Spleen (tissue), 7 donors: ENCODE measurements around the gene ADAMTS17.

ENCODE experiments used
- CTCF ChIP-seq, 11 experiments: fragments of 200-600 bp in 7 of 11; fragments of 450-650 bp in 4 of 11; sonication (generic) in 4 of 11; IDR thresholded peaks in 8 of 11; conservative IDR thresholded peaks in 3 of 11; 1 replicate in 7 of 11; 2 replicates in 4 of 11; pipeline versions ENCODE4 v1.4.0 to v1.8.0; 2016 to 2021; ENCODE audit warnings: antibody characterized with exemption in 11 of 11, inconsistent platforms in 4 of 11, mild to moderate bottlenecking in 1 of 11
- POLR2A ChIP-seq, 3 donors: fragments of 450-650 bp; IDR thresholded peaks; one replicate each; pipeline ENCODE4 v1.5.1; 2017; ENCODE audit warnings: antibody characterized with exemption in 3 of 3, mild to moderate bottlenecking in 1 of 3
- donor health status: DM: no; HTN: no; CAD: no; lungs with moderate emphysema.
- donor health status: DM: no; HTN: no; CAD: no.
- donor health status: DM: no; HTN: no; CAD: no.

- TF ChIP-seq CTCF (IDR thresholded peaks at IDR 0.05 in 8 of 11, conservative IDR thresholded peaks at IDR 0.05 in 3 of 11) (no peak), POLR2A (IDR thresholded peaks at IDR 0.05) (no peak)
Measured at GRCh38 chr15:99997112-99997651, 344.6 kb downstream of the ADAMTS17 start.
